Skeletal muscle tissue (tissue), 4 donors: ENCODE results near the gene NXT1. TPM values are rescaled to one million over a fixed set of nuclear protein-coding genes. Genes with fewer than 3 reads are reported as not detected.

ENCODE experiments used
- H3K27ac ChIP-seq: one replicate; pipeline ENCODE4 v1.7.0; 2013; ENCODE audit warnings: mild to moderate bottlenecking, low read depth, low read length, inconsistent platforms
- H3K27me3 ChIP-seq, 3 donors: one replicate each; pipeline ENCODE4 v1.7.0; 2013; ENCODE audit warnings: low read length in 3 of 3; ENCODE audit not compliant: control insufficient read depth in 3 of 3, insufficient read depth in 3 of 3
- H3K36me3 ChIP-seq, 3 donors: one replicate each; pipeline ENCODE4 v1.7.0; 2013; ENCODE audit warnings: low read length in 3 of 3; ENCODE audit not compliant: control insufficient read depth in 3 of 3, insufficient read depth in 3 of 3
- H3K4me1 ChIP-seq, 3 donors: one replicate each; pipeline ENCODE4 v1.7.0; 2013; ENCODE audit warnings: low read length in 3 of 3, mild to moderate bottlenecking in 3 of 3; ENCODE audit not compliant: control insufficient read depth in 3 of 3, insufficient read depth in 3 of 3
- H3K4me3 ChIP-seq, 3 donors: one replicate each; pipeline ENCODE4 v1.7.0; 2013; ENCODE audit warnings: low read length in 3 of 3
- H3K9ac ChIP-seq, 3 donors: one replicate each; pipeline ENCODE4 v1.7.0; 2013; ENCODE audit warnings: low read length in 3 of 3, mild to moderate bottlenecking in 3 of 3, moderate library complexity in 2 of 3, low read depth in 1 of 3
- H3K9me3 ChIP-seq, 3 donors: one replicate each; pipeline ENCODE4 v1.7.0; 2013; ENCODE audit warnings: low read length in 3 of 3; ENCODE audit not compliant: control insufficient read depth in 3 of 3
- total RNA-seq: library from RNA; depleted of rRNA; stranded (reverse); fragments of >200 nt; gene quantifications from one replicate; pipeline ENCODE4 v1.2.3, GENCODE V29; 2014
- donor health status: Osteomylitis.

NXT1 gene
- total RNA-seq, 1 donor from 2014 or later = 15.1 TPM

DNA sequence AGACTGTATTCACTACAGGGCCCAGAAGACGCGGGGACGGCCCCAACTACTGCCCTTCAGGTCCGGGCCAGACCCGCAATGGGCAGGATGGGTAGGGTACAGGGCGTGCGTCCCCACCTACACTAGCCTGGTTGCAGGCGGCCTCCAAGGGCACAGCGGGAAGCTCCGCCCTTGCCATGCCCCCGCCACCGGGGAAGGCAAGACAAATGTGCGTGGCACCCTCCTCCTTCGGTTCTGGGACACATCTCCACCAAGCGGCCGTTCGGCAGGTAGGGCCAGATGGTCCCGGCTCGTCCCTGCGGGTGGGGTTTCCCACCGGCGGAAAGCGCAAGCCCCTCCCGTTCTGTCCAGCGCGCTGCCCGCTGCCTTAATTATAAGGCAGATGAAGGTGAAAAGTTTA, 5.6 kb downstream of the NXT1 start:
- Histone ChIP-seq H3K4me3 (no peak overlapping the region), H3K4me1 (peaks cover 25 to 33% (median 29%) of the 10 kb centered on the region in 3 donors), H3K36me3 (peaks cover 15 to 16% (median 16%) of the 10 kb centered on the region in 3 donors), H3K27ac (no peak overlapping the region), H3K9ac (no peak overlapping the region), H3K9me3 (no peaks in the 10 kb centered on the region), H3K27me3 (no peaks in the 10 kb centered on the region)

DNA sequence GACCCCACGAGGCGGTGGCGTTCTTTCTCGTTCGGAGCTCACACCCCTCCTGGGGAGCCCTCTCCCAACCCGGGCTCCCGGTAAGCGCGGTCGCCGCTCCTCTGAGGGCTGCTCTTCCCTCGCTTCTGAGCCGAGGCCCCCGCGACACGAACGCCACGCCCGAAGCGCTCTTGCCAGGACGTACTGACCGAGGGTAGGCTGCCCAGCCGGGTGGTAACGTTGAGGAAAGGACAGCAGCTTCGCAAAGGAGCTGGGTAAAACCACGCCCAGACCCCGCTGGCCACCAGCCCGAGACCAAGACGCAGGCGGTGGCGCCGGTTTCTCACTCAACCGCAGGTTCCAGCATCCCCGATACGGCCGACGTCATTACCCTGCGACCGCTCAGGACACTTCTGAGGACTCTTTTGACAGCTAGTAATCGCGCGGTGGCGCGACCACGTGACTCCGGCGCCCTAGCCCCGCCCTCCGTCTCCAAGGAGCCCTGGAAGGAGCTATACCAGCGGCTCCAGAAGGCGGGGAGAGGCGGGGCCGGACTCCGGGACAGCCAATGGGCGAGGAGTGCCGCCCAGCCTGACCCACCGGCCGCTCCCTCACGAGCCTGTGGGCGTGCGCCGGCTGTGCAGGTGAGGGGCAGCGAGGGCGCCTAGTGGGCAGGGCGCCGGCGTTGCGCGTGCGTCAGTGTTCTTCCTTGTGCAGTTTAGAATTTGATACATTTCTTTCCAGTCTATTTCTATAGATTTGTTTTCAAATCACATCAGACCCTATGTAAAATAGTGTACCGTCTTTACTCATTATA, 7.4 kb downstream of the NXT1 start:
- H3K4me1 ChIP-seq = peaks cover 19 to 28% (median 25%) of the 10 kb centered on the region in 3 donors
- no peaks in the 10 kb centered on the region for H3K27me3 ChIP-seq
- H3K27ac ChIP-seq = peak overlapping the region; percentile 90
- H3K9me3 ChIP-seq = no peaks in the 10 kb centered on the region
- H3K36me3 ChIP-seq = peaks cover 15 to 16% (median 16%) of the 10 kb centered on the region in 3 donors
- H3K4me3 ChIP-seq = peak overlapping the region; percentile 75 to 91 (median 87)
- H3K9ac ChIP-seq = peak overlapping the region; percentile 73 to 94 (median 89)

DNA sequence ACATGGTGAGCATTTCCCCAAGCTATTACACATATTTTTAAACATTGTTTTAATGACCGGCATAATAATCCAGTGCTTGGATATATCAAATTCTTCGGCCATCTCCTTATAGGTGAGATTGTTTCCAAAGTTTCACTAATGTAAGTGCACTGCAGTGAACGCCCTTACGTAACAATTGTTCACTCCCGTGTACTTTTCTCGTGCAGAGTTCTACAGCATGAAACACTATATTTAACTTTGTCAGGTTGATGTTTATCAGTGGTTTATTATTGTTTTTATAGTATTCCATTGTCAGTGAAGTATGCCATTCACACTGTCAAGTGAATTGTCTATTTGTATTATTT, 7.9 kb downstream of the NXT1 start:
- peak overlapping the region; percentile 73 to 94 (median 83) for H3K9ac ChIP-seq

GRCh38 chr20:23358923-23359593, 8.5 kb downstream of the NXT1 start:
- peaks cover 13 to 16% (median 15%) of the 10 kb centered on the region in 3 donors for H3K36me3 ChIP-seq
- H3K9ac ChIP-seq = peak overlapping the region in 2 of 3 donors; percentile 73 to 94
- H3K27ac ChIP-seq = peak overlapping the region; percentile 90
- no peak overlapping the region for H3K4me3 ChIP-seq
- peaks cover 25 to 39% (median 36%) of the 10 kb centered on the region in 3 donors for H3K4me1 ChIP-seq
- H3K9me3 ChIP-seq = no peaks in the 10 kb centered on the region
- no peaks in the 10 kb centered on the region for H3K27me3 ChIP-seq

More for the DNA sequence above, 7.9 kb downstream of the NXT1 start:
- no peaks in the 10 kb centered on the region for H3K27me3 ChIP-seq
- H3K36me3 ChIP-seq = peaks cover 15 to 16% (median 16%) of the 10 kb centered on the region in 3 donors
- H3K27ac ChIP-seq = peak overlapping the region; percentile 90
- H3K9me3 ChIP-seq = no peaks in the 10 kb centered on the region
- peaks cover 24 to 34% (median 31%) of the 10 kb centered on the region in 3 donors for H3K4me1 ChIP-seq
- peak overlapping the region; percentile 68 to 87 (median 75) for H3K4me3 ChIP-seq

DNA sequence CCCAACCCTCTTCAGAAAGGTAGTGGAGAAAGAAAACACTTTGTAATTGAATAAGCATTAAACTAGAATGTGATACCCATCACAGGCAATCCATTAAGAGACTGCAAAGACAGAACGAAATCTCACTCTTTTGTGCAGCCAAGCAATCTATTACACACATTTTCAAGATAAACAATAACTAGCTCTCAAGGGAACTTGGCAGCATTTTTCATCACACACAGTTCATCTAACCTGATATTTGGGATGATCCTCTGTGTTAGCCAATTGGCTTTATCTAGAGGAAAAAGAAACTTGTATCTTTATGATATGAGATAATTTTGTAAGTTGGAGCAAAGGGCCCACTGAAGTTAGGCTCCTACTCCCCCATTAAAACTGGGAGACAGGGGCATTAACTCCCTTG, 9.9 kb downstream of the NXT1 start:
- peak overlapping the region; percentile 99 for H3K27ac ChIP-seq
- H3K4me3 ChIP-seq = peak overlapping the region; percentile 83 to 95 (median 88)
- no peaks in the 10 kb centered on the region for H3K27me3 ChIP-seq

DNA sequence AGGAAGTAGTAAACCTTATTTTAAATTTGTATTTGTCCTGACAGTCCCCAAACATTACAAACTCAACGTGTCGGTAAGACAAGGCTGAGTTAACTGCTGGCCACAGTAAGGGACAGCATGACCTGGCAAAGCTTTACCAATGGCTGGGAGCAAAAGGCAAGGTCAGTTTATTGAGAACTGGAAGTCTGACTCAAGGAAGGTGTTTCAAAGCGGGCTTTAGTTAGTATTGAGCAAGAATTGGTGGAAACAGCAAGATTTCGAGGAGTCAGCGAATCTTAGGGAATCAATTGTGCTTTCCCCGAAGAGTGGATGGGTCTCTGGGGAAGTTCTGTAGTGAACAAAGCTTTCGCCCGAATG, 10.5 kb downstream of the NXT1 start:
- Histone ChIP-seq H3K27ac (peak overlapping the region; percentile 99), H3K4me1 (peaks cover 39 to 56% (median 46%) of the 10 kb centered on the region in 3 donors)

More for the DNA sequence above, 9.9 kb downstream of the NXT1 start:
- Histone ChIP-seq H3K4me1 (peaks cover 35 to 50% (median 41%) of the 10 kb centered on the region in 3 donors), H3K36me3 (peaks cover 11 to 16% (median 11%) of the 10 kb centered on the region in 3 donors), H3K9ac (peak overlapping the region; percentile 91 to 99 (median 98)), H3K9me3 (no peaks in the 10 kb centered on the region)

DNA sequence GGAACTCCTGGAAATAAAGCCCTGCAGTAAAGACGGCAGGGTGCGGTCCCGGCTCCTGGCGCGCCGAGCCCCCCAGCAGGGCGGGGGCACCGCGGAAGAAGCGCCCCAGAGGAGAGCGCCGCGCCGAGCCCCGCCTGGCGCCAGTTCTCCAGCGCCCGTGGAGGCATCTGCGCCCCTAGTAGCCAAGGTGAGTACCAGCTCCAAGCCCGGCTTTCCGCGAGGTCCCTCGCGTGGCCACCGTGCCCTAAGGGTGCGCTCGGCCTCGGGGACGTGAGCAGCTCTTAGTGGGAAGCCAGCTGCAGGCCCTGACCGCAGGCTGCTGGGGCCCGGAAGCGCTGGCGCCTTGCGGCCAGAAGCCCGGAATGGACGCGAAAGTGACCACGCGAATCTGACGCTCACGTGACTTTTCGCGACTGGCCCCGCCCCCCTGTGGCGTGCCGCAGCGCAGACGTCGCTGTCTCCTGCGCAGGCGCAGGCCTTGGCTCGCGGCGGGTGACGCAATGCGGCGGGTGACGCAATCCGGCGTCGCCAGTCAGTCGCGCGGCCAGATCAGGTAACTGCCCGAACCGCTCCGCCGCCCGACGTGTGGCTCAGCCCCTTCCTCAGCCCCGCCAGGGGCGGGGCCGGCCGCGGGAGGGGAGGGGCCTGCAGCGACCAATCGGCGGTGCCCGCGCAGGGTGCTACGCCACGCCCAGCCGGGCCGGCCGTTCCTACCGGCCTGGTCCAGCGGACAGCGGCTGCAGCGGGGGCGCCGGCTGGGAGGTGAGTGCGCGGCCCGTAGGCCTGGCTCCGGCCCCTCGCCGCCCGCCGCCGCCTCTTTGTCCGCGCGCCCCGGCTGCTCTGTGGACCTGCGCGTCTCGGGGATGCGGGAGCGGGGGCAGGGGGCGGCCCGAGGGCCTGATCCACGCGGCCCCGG, 11.1 kb downstream of the NXT1 start, which contains the start of gene GZF1:
Gene GZF1 (plus strand): TSS at position 707 of the 916 bp plus-strand sequence. CDS start 2,202 bp downstream, outside the sequence.
- H3K4me3 ChIP-seq = peak within 1 kb of the TSS; percentile 83 to 95 (median 88)

More for the DNA sequence above, 10.5 kb downstream of the NXT1 start:
- Histone ChIP-seq H3K4me3 (peak overlapping the region; percentile 83 to 95 (median 88)), H3K9me3 (no peaks in the 10 kb centered on the region), H3K27me3 (no peaks in the 10 kb centered on the region), H3K9ac (peak overlapping the region; percentile 91 to 99 (median 98)), H3K36me3 (peaks cover 12 to 20% (median 14%) of the 10 kb centered on the region in 3 donors)

GRCh38 chr20:23362392-23363256, 12.0 kb downstream of the NXT1 start:
- Histone ChIP-seq H3K27me3 (no peaks in the 10 kb centered on the region), H3K9ac (peak overlapping the region; percentile 83 to 91 (median 86)), H3K4me3 (peak overlapping the region; percentile 71 to 87 (median 81)), H3K9me3 (no peaks in the 10 kb centered on the region), H3K4me1 (peaks cover 45 to 63% (median 52%) of the 10 kb centered on the region in 3 donors), H3K27ac (peak overlapping the region; percentile 93), H3K36me3 (peaks cover 10 to 22% (median 14%) of the 10 kb centered on the region in 3 donors)

More for the DNA sequence above, 11.1 kb downstream of the NXT1 start, which contains the start of gene GZF1:
- peaks cover 45 to 62% (median 53%) of the 10 kb centered on the region in 3 donors for H3K4me1 ChIP-seq
- H3K9ac ChIP-seq = peak within 1 kb of the TSS; percentile 91 to 99 (median 98)
- H3K9me3 ChIP-seq = no peaks in the 10 kb centered on the region
- no peaks in the 10 kb centered on the region for H3K27me3 ChIP-seq
- peaks cover 10 to 22% (median 14%) of the 10 kb centered on the region in 3 donors for H3K36me3 ChIP-seq
- H3K27ac ChIP-seq = peak within 1 kb of the TSS; percentile 99
